ENCODE measurements around the gene MTPN.
A peak's percentile ranks its signal among the peaks of the same experiment; 100 is the strongest.

MTPN gene

GRCh38 chr7:135950429-135950828, 26.7 kb downstream of the MTPN start:
- no peak for DNase-seq (ENCODE audit: low read depth)
- H3K4me3 ChIP-seq (ENCODE audit: low read depth, low read length), result no peak overlapping the region
- TF ChIP-seq CTCF (IDR thresholded peaks at IDR 0.05; ENCODE audit: low read depth, low read length, missing control alignments), result no peak

- no peak for TF ChIP-seq CTCF (IDR thresholded peaks at IDR 0.05; ENCODE audit: low read depth, low read length, missing control alignments)
- H3K4me3 ChIP-seq (ENCODE audit: low read depth, low read length), result no peak overlapping the region
Observed at GRCh38 chr7:135946289-135947055, 30.7 kb downstream of the MTPN start.

GRCh38 chr7:135944753-135945152, 32.4 kb downstream of the MTPN start:
- DNase-seq (ENCODE audit: low read depth), result no peak
- TF ChIP-seq CTCF (IDR thresholded peaks at IDR 0.05; ENCODE audit: low read depth, low read length, missing control alignments), result no peak
- H3K4me3 ChIP-seq (ENCODE audit: low read depth, low read length), result no peak overlapping the region

More at GRCh38 chr7:135946289-135947055, 30.7 kb downstream of the MTPN start:
- no peak for DNase-seq (ENCODE audit: low read depth)

GRCh38 chr7:135943134-135943879, 33.9 kb downstream of the MTPN start:
- no peak for TF ChIP-seq CTCF (IDR thresholded peaks at IDR 0.05; ENCODE audit: low read depth, low read length, missing control alignments)
- no peak for DNase-seq (ENCODE audit: low read depth)
- H3K4me3 ChIP-seq (ENCODE audit: low read depth, low read length), result no peak overlapping the region

- no peak for TF ChIP-seq CTCF (IDR thresholded peaks at IDR 0.05; ENCODE audit: low read depth, low read length, missing control alignments)
- no peak overlapping the region for H3K4me3 ChIP-seq (ENCODE audit: low read depth, low read length)
- peak; percentile 47 for DNase-seq (ENCODE audit: low read depth)
Observed at GRCh38 chr7:135942614-135943013, 34.5 kb downstream of the MTPN start.

- TF ChIP-seq CTCF (IDR thresholded peaks at IDR 0.05; ENCODE audit: low read depth, low read length, missing control alignments), result no peak
- no peak for DNase-seq (ENCODE audit: low read depth)
Observed at GRCh38 chr7:135940077-135941075, 36.8 kb downstream of the MTPN start.

More at GRCh38 chr7:135940077-135941075, 36.8 kb downstream of the MTPN start:
- H3K4me3 ChIP-seq (ENCODE audit: low read depth, low read length), result no peak overlapping the region
